ENCODE results near the gene CD72. TPM values are rescaled to one million over a fixed set of nuclear protein-coding genes. Genes with fewer than 3 reads are reported as not detected.

CD72 gene
- total and polyA plus RNA-seq, 4 donors = 2.0 to 5.7 (median 3.5) TPM

GRCh38 chr9:35560625-35561337 lies 57.4 kb downstream of the CD72 start:
- Histone ChIP-seq H3K9me3 (ENCODE audit: control insufficient read depth in 4 of 4, low read length in 3 of 4) (no peaks in the 10 kb centered on the region), H3K27me3 (ENCODE audit: control insufficient read depth in 4 of 4, insufficient read depth in 4 of 4, low read length in 3 of 4) (no peaks in the 10 kb centered on the region), H3K36me3 (ENCODE audit: control insufficient read depth in 4 of 4, insufficient read depth in 3 of 4, low read depth in 1 of 4, low read length in 3 of 4) (peaks cover 3 to 26% (median 6%) of the 10 kb centered on the region in 4 donors), H3K27ac (ENCODE audit: low read depth in 1 of 2, low read length in 2 of 2) (no peak overlapping the region), H3K4me3 (ENCODE audit: low read depth in 1 of 3, low read length in 3 of 3) (no peak overlapping the region), H3K9ac (ENCODE audit: low read depth in 1 of 2, low read length in 2 of 2) (no peak overlapping the region), H3K4me1 (ENCODE audit: control insufficient read depth in 4 of 4, insufficient read depth in 4 of 4, low read length in 3 of 4) (peaks cover 0 to 9% (median 3%) of the 10 kb centered on the region in 4 donors)
- no peak for DNase-seq (ENCODE audit: low spot score)
- TF ChIP-seq RXRA (IDR thresholded peaks at IDR 0.05) = peak in 1 of 2 donors; percentile 23
- TF ChIP-seq MAX (IDR thresholded peaks at IDR 0.05) = no peak
- TF ChIP-seq NR2F2 (IDR thresholded peaks at IDR 0.05) = no peak
- WGBS = 87% methylated on average over 24 of the region's 24 CpGs

Small RNAs within 50 kb of the gene (small RNA-seq; reads per million reads assigned to genes)
- not detected for gene MIR4667
- not detected for gene RMRP
- not detected for gene RPS29P17

Other genes with a start within 250 kb of the CD72 start
- 1 to 10 TPM; 2.1 to 6.3 TPM for gene RUSC2, start 128.3 kb downstream of the CD72 start, total RNA-seq
- gene RUSC2, start 128.3 kb downstream of the CD72 start, polyA plus RNA-seq = 1 to 10 TPM; 3.2 to 5.4 TPM
- gene TESK1, start 13.2 kb downstream of the CD72 start, total RNA-seq = 1 to 10 TPM; 3.9 to 9.8 TPM
- gene TESK1, start 13.2 kb downstream of the CD72 start, polyA plus RNA-seq = 10 to 100 TPM in 1 of 2 donors, 1 to 10 TPM in 1; 3.7 to 12.5 TPM
- gene SIT1, start 32.5 kb upstream of the CD72 start, total RNA-seq = 1 to 10 TPM in 1 of 2 donors, under 1 TPM in 1; 0.25 to 1.1 TPM
- under 1 TPM; 0.17 to 0.44 TPM for gene SIT1, start 32.5 kb upstream of the CD72 start, polyA plus RNA-seq
- over 10,000 TPM in 1 of 2 donors, 1,000 to 10,000 TPM in 1; 5,304 to 67,037 TPM for gene RMRP, start 39.6 kb upstream of the CD72 start, total RNA-seq
- 10 to 100 TPM in 1 of 2 donors, 1 to 10 TPM in 1; 5.3 to 50.9 TPM for gene RMRP, start 39.6 kb upstream of the CD72 start, polyA plus RNA-seq
- gene CCDC107, start 39.9 kb upstream of the CD72 start, total RNA-seq = 1 to 10 TPM; 5.4 to 6.7 TPM
- 10 to 100 TPM; 14.2 to 20.2 TPM for gene CCDC107, start 39.9 kb upstream of the CD72 start, polyA plus RNA-seq
- 1 to 10 TPM in 1 of 2 donors, under 1 TPM in 1; under 0.01 to 7.4 TPM for gene ARHGEF39, start 46.8 kb upstream of the CD72 start, total RNA-seq
- gene ARHGEF39, start 46.8 kb upstream of the CD72 start, polyA plus RNA-seq = under 1 TPM; 0.74 TPM
- under 1 TPM; 0.47 to 0.67 TPM for gene CA9, start 55.5 kb upstream of the CD72 start, total RNA-seq
- 1 to 10 TPM in 1 of 2 donors, under 1 TPM in 1; 0.93 to 2.2 TPM for gene CA9, start 55.5 kb upstream of the CD72 start, polyA plus RNA-seq
- gene TPM2, start 71.5 kb upstream of the CD72 start, total RNA-seq = 10 to 100 TPM in 1 of 2 donors, 1 to 10 TPM in 1; 4.3 to 23.7 TPM
- gene TPM2, start 71.5 kb upstream of the CD72 start, polyA plus RNA-seq = 10 to 100 TPM in 1 of 2 donors, 1 to 10 TPM in 1; 4.2 to 31.4 TPM
- gene TLN1, start 113.8 kb upstream of the CD72 start, total RNA-seq = 100 to 1,000 TPM; 149 to 184 TPM
- 100 to 1,000 TPM in 1 of 2 donors, 10 to 100 TPM in 1; 24.5 to 102 TPM for gene TLN1, start 113.8 kb upstream of the CD72 start, polyA plus RNA-seq
- gene CREB3, start 114.3 kb upstream of the CD72 start, total RNA-seq = 10 to 100 TPM in 1 of 2 donors, 1 to 10 TPM in 1; 9.2 to 21.3 TPM
- 10 to 100 TPM; 14.9 to 21.4 TPM for gene CREB3, start 114.3 kb upstream of the CD72 start, polyA plus RNA-seq
- gene GBA2, start 130.8 kb upstream of the CD72 start, total RNA-seq = 10 to 100 TPM; 24.1 to 65.3 TPM
- 10 to 100 TPM; 24.5 to 27.1 TPM for gene GBA2, start 130.8 kb upstream of the CD72 start, polyA plus RNA-seq
- gene RGP1, start 130.9 kb upstream of the CD72 start, total RNA-seq = 10 to 100 TPM in 1 of 2 donors, 1 to 10 TPM in 1; 5.1 to 10.7 TPM
- gene RGP1, start 130.9 kb upstream of the CD72 start, polyA plus RNA-seq = 1 to 10 TPM; 2.6 to 6.6 TPM
- gene MSMP, start 135.9 kb upstream of the CD72 start, total RNA-seq = not detected
- not detected for gene MSMP, start 135.9 kb upstream of the CD72 start, polyA plus RNA-seq
- 10 to 100 TPM in 1 of 2 donors, 1 to 10 TPM in 1; 9.4 to 17.1 TPM for gene NPR2, start 173.2 kb upstream of the CD72 start, total RNA-seq
- gene NPR2, start 173.2 kb upstream of the CD72 start, polyA plus RNA-seq = 10 to 100 TPM in 1 of 2 donors, 1 to 10 TPM in 1; 8.6 to 13.0 TPM
- gene SPAG8, start 193.8 kb upstream of the CD72 start, total RNA-seq = under 1 TPM; 0.25 to 0.56 TPM
- under 1 TPM; 0.14 TPM for gene SPAG8, start 193.8 kb upstream of the CD72 start, polyA plus RNA-seq
- gene HINT2, start 196.6 kb upstream of the CD72 start, total RNA-seq = 10 to 100 TPM; 34.3 to 35.0 TPM
- 100 to 1,000 TPM; 117 to 176 TPM for gene HINT2, start 196.6 kb upstream of the CD72 start, polyA plus RNA-seq
- gene FAM221B, start 210.3 kb upstream of the CD72 start, total RNA-seq = not detected
- under 1 TPM in 1 of 2 donors, not detected in 1; 0.35 TPM for gene FAM221B, start 210.3 kb upstream of the CD72 start, polyA plus RNA-seq
- gene TMEM8B, start 210.8 kb upstream of the CD72 start, total RNA-seq = 1 to 10 TPM; 3.1 to 5.4 TPM
- 1 to 10 TPM; 1.1 to 2.3 TPM for gene TMEM8B, start 210.8 kb upstream of the CD72 start, polyA plus RNA-seq

Data from liver (tissue), 10 donors.